GM23248 (cell line): ENCODE data around the gene ARHGAP24. TPM values are rescaled to one million over a fixed set of nuclear protein-coding genes. Genes with fewer than 3 reads are reported as not detected.

Experiments
- DNase-seq: peaks from one replicate; pipeline ENCODE4 v3.0.0-alpha.2; 2015
- H2AFZ ChIP-seq: fragments of 200-600 bp; sonication (generic); 2 replicates; pipeline ENCODE4 v1.6.1; 2016; ENCODE audit warnings: antibody characterized with exemption
- H3F3A ChIP-seq: fragments of 200-600 bp; sonication (generic); 2 replicates; pipeline ENCODE4 v1.6.1; 2016; ENCODE audit warnings: mild to moderate bottlenecking, antibody characterized with exemption, mixed run types; ENCODE audit not compliant: insufficient read depth
- H3K27ac ChIP-seq: fragments of 200-600 bp; sonication (generic); 2 replicates; pipeline ENCODE4 v1.5.1; 2016; ENCODE audit warnings: mild to moderate bottlenecking
- H3K27me3 ChIP-seq: fragments of 200-600 bp; sonication (generic); replicated peaks from 2 replicates; pipeline ENCODE4 v1.6.1; 2016; ENCODE audit warnings: mild to moderate bottlenecking; ENCODE audit not compliant: insufficient read depth
- H3K36me3 ChIP-seq: fragments of 200-600 bp; sonication (generic); 2 replicates; pipeline ENCODE4 v1.6.1; 2016; ENCODE audit warnings: low read depth, mild to moderate bottlenecking
- H3K4me1 ChIP-seq: fragments of 200-600 bp; sonication (generic); 2 replicates; pipeline ENCODE4 v1.6.1; 2016; ENCODE audit warnings: mild to moderate bottlenecking; ENCODE audit not compliant: insufficient read depth
- H3K4me2 ChIP-seq: fragments of 200-600 bp; sonication (generic); one replicate; pipeline ENCODE4 v1.6.1; 2016; ENCODE audit warnings: mild to moderate bottlenecking; ENCODE audit not compliant: unreplicated experiment
- H3K4me3 ChIP-seq: fragments of 200-600 bp; sonication (generic); 2 replicates; pipeline ENCODE4 v1.5.1; 2016; ENCODE audit warnings: mild to moderate bottlenecking
- H3K79me2 ChIP-seq: fragments of 200-600 bp; sonication (generic); 2 replicates; pipeline ENCODE4 v1.6.1; 2016; ENCODE audit warnings: mild to moderate bottlenecking; ENCODE audit not compliant: insufficient read depth
- H3K9ac ChIP-seq: fragments of 200-600 bp; sonication (generic); 2 replicates; pipeline ENCODE4 v1.6.1; 2016; ENCODE audit warnings: mild to moderate bottlenecking
- H3K9me2 ChIP-seq: fragments of 200-600 bp; sonication (generic); 2 replicates; pipeline ENCODE4 v1.6.1; 2016; ENCODE audit warnings: mixed run types, mild to moderate bottlenecking, moderate library complexity; ENCODE audit not compliant: insufficient read depth
- H3K9me3 ChIP-seq: fragments of 200-600 bp; sonication (generic); one replicate; pipeline ENCODE4 v1.6.1; 2017; ENCODE audit warnings: low read depth
- H4K20me1 ChIP-seq: fragments of 200-600 bp; sonication (generic); 2 replicates; pipeline ENCODE4 v1.6.0; 2016; ENCODE audit not compliant: insufficient read depth
- EZH2 ChIP-seq: fragments of 200-600 bp; sonication (generic); IDR thresholded peaks from 2 replicates; pipeline ENCODE4 v1.6.1; 2018; ENCODE audit warnings: antibody characterized with exemption, mild to moderate bottlenecking; ENCODE audit not compliant: insufficient read depth, poor library complexity, severe bottlenecking
- EZH2phosphoT487 ChIP-seq: fragments of 200-600 bp; sonication (generic); IDR thresholded peaks from 2 replicates; pipeline ENCODE4 v1.6.1; 2018; ENCODE audit warnings: antibody characterized with exemption, moderate library complexity, mild to moderate bottlenecking, low read depth; ENCODE audit not compliant: insufficient read depth
- WGBS, 2 experiments: methylation state at CpG; one replicate each; pipeline ENCODE4 v1.1.6; 2015 to 2017; ENCODE audit warnings: low lambda C conversion rate in 2 of 2, low coverage in 1 of 2; ENCODE audit errors: missing lambda C conversion rate in 2 of 2; 5-methylcytosine and 5-hydroxymethylcytosine counted together
- in situ Hi-C: fragments of 300-500 bp; cut with MboI; formaldehyde crosslinking; loops from 2 replicates; pipeline ENCODE4 v1.15.0; 2020
- polyA plus RNA-seq: library from polyadenylated mRNA; unstranded; fragments of >200 nt; fragmentation: Nextera tagmentation; extraction: Ambion mirVana; gene quantifications from 2 replicates; pipeline ENCODE4 v1.2.1, GENCODE V29; 2016
- total RNA-seq: library from RNA; depleted of rRNA; stranded (reverse); fragments of >200 nt; shearing (Covaris generic); gene quantifications from 2 replicates; pipeline ENCODE4 v1.2.3, GENCODE V29; 2014

Gene ARHGAP24
- total and polyA plus RNA-seq, 2 experiments from 2014 or later = 24.1 to 31.6 TPM

GRCh38 chr4:85457752-85458467 lies 17.0 kb upstream of the ARHGAP24 start:
- 51 to 58% methylated on average over 5 of the region's 5 CpGs for WGBS, 2 experiments
- TF ChIP-seq EZH2phosphoT487 (no peak), EZH2 (no peak)
- in situ Hi-C loops = loop anchor here (25.0 kb wide), 1 partner anchor 104 kb away; no protein-coding TSS in a partner anchor

GRCh38 chr4:85459736-85460135 lies 15.2 kb upstream of the ARHGAP24 start:
- Histone ChIP-seq H3K27me3 (no peaks in the 10 kb centered on the region), H3K27ac (no peak overlapping the region), H3K9me3 (no peaks in the 10 kb centered on the region), H3K4me1 (no peaks in the 10 kb centered on the region), H3K36me3 (no peaks in the 10 kb centered on the region), H3K4me3 (no peak overlapping the region), H3F3A (no peaks in the 10 kb centered on the region), H4K20me1 (no peaks in the 10 kb centered on the region), H3K79me2 (no peaks in the 10 kb centered on the region), H3K4me2 (no peak overlapping the region), H2AFZ (no peak overlapping the region), H3K9ac (no peak overlapping the region), H3K9me2 (no peaks in the 10 kb centered on the region)
- DNase-seq = no peak
- WGBS, 2 experiments = 82 to 100% methylated on average over 1 of the region's 1 CpG
- TF ChIP-seq EZH2phosphoT487 = no peak
- TF ChIP-seq EZH2 = no peak
- in situ Hi-C loops = loop anchor here (25.0 kb wide), 1 partner anchor 103 kb away; no protein-coding TSS in a partner anchor

More at GRCh38 chr4:85457752-85458467, 17.0 kb upstream of the ARHGAP24 start:
- DNase-seq = no peak
- H3K4me3 ChIP-seq = no peak overlapping the region
- H3K9ac ChIP-seq = no peak overlapping the region
- H3K79me2 ChIP-seq = no peaks in the 10 kb centered on the region
- no peaks in the 10 kb centered on the region for H4K20me1 ChIP-seq
- H3K9me2 ChIP-seq = 0 out of 2 replicates have a peak, but pooled peaks cover 4% of the 10 kb centered on the region
- H3K36me3 ChIP-seq = no peaks in the 10 kb centered on the region
- H3K9me3 ChIP-seq = no peaks in the 10 kb centered on the region
- no peaks in the 10 kb centered on the region for H3K27me3 ChIP-seq
- H3K4me2 ChIP-seq = no peak overlapping the region
- H2AFZ ChIP-seq = no peak overlapping the region
- H3K4me1 ChIP-seq = no peaks in the 10 kb centered on the region
- no peaks in the 10 kb centered on the region for H3F3A ChIP-seq
- H3K27ac ChIP-seq = no peak overlapping the region

- WGBS, 2 experiments = 22 to 25% methylated on average over 4 of the region's 4 CpGs
- no peak for TF ChIP-seq EZH2phosphoT487
- TF ChIP-seq EZH2 = no peak
- in situ Hi-C loops = loop anchor here (25.0 kb wide), 1 partner anchor 88 kb away; no protein-coding TSS in a partner anchor
- no peaks in the 10 kb centered on the region for H3K27me3 ChIP-seq
- H3F3A ChIP-seq = peaks cover 23% of the 10 kb centered on the region
- peaks cover 25% of the 10 kb centered on the region for H3K79me2 ChIP-seq
- H4K20me1 ChIP-seq = no peaks in the 10 kb centered on the region
- peak overlapping the region; percentile 64 for H3K4me2 ChIP-seq
- H3K27ac ChIP-seq = peak overlapping the region; percentile 85
- H3K36me3 ChIP-seq = no peaks in the 10 kb centered on the region
- H3K4me3 ChIP-seq = peak overlapping the region; percentile 84
- peak overlapping the region; percentile 78 for H2AFZ ChIP-seq
- DNase-seq = no peak
- H3K9me2 ChIP-seq = no peaks in the 10 kb centered on the region
- peak overlapping the region; percentile 84; the same call in 1 of the 2 replicates for H3K9ac ChIP-seq
- peaks cover 30% of the 10 kb centered on the region for H3K4me1 ChIP-seq
- H3K9me3 ChIP-seq = no peaks in the 10 kb centered on the region
These were observed 594 bp upstream of the ARHGAP24 start for GRCh38 chr4:85474356-85474755.

GRCh38 chr4:85475631-85476233 lies 782 bp downstream of the ARHGAP24 start:
- peak; percentile 48 for DNase-seq
- in situ Hi-C loops = loop anchor here (25.0 kb wide), 1 partner anchor 262 kb away; no protein-coding TSS in a partner anchor
- Histone ChIP-seq H3K9me3 (no peaks in the 10 kb centered on the region), H3K36me3 (no peaks in the 10 kb centered on the region), H4K20me1 (no peaks in the 10 kb centered on the region), H2AFZ (peak overlapping the region; percentile 74), H3K79me2 (peaks cover 39% of the 10 kb centered on the region), H3K4me1 (peaks cover 30% of the 10 kb centered on the region), H3K27ac (peak overlapping the region; percentile 85), H3F3A (peaks cover 23% of the 10 kb centered on the region), H3K27me3 (no peaks in the 10 kb centered on the region), H3K4me3 (peak overlapping the region; percentile 84), H3K4me2 (peak overlapping the region; percentile 93), H3K9ac (peak overlapping the region; percentile 84), H3K9me2 (no peaks in the 10 kb centered on the region)
- TF ChIP-seq EZH2phosphoT487 = no peak
- TF ChIP-seq EZH2 = no peak
- WGBS, 2 experiments = 0 to 1% methylated on average over 3 to 16 of the region's 21 CpGs
